Measurements from ENCODE around the gene DIP2A. TPM values are rescaled to one million over a fixed set of nuclear protein-coding genes. Genes with fewer than 3 reads are reported as not detected.
"Not testable (repeated sequence)": the region's sequence is repeated elsewhere in the genome, so short reads cannot be mapped to it uniquely, and the experiment has no call there.

The DIP2A gene
- total RNA-seq, 1 experiment from 2014 or later: 7.8 TPM

- no peak for DNase-seq (ENCODE audit: low spot score)
These were observed 24.9 kb downstream of the DIP2A start for GRCh38 chr21:46483300-46484295.

- no peak for DNase-seq (ENCODE audit: low spot score)
These were observed 27.9 kb downstream of the DIP2A start for GRCh38 chr21:46486481-46487126.

DNA sequence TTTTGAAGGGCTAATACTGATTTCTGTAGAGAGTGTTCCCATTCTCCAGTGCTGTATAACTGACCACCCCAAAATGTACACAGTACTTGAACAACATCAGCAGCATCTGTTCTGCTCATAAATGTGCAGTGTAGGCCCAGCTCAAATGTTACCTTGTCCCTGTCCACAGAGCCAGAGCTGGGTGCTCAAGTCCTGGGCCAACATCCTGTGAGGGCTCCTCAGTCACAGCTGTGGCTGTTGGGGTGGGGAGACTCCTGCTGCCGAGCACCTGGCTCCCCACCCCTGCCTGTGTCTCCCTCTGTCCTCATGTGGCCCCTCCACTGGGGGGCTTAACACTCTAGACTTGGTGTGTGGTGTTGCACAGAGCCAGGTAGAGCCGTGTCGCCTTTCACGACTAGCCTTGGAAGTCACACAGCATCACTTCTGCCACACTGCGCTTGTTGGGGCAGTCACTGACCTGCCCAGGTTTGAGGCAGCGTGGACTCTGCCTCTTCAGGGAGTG, 30.5 kb downstream of the DIP2A start:
- DNase-seq (ENCODE audit: low spot score): no peak

DNA sequence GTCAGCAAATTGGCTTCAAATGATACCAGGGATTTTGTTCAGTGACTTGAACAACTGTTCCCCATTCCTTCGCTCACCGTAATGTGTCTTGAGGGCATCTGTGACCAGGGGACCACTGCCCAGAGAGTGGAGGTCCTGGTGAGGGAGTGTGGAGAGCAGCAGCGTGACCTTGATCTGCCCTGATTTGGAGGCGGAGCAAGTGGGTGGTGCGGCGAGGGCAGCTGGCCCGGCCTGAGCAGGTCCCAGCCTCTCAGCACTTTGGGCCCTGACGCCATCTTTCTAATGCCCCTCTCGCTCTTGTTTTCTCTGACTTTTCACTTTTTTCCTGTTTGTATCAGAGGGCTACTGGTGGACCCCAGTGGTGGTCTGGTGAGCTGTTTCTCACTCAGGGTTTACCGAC, 31.1 kb downstream of the DIP2A start:
- no peak for DNase-seq (ENCODE audit: low spot score)

DNA sequence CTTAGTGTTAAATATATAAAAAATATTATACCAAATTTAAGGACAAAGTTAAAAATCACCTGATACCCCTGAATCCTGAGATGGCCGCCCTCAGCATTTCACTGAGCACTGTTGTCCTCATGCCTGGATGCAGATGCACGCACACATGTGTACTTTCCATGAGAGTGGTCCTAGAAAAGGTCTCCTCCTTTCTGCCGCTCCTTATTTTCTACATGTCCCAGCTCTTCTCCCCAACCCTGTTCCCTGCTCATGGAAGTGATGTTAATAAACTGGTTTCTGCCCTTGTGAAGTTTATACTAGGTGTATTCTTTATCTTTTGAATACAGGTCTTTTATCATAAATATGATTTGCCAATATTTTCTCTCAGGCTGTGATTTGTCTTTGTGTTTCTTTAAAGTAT, 32.9 kb downstream of the DIP2A start:
- DNase-seq (ENCODE audit: low spot score): no peak

- no peak for DNase-seq (ENCODE audit: low spot score)
These were observed 34.2 kb downstream of the DIP2A start for GRCh38 chr21:46492851-46493250.

DNA sequence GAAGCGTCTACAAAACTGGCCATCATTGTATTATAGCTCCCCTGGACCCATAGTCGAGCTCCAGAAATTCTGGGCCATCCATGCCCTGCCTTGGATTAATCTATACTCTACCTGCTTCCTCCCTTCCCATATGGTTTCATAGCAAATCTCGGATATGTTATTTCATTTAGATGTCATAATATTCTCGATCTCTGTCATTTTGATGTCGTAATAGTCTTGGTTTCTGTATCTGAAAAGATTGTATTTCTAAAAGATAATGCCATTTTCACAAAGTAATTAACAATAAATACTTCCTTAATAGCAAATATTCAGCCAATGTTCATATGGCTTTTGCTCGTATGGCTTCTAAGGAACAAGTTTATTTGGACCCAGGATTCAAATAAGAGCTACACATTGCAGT, 35.1 kb downstream of the DIP2A start:
- DNase-seq (ENCODE audit: low spot score): no peak

DNA sequence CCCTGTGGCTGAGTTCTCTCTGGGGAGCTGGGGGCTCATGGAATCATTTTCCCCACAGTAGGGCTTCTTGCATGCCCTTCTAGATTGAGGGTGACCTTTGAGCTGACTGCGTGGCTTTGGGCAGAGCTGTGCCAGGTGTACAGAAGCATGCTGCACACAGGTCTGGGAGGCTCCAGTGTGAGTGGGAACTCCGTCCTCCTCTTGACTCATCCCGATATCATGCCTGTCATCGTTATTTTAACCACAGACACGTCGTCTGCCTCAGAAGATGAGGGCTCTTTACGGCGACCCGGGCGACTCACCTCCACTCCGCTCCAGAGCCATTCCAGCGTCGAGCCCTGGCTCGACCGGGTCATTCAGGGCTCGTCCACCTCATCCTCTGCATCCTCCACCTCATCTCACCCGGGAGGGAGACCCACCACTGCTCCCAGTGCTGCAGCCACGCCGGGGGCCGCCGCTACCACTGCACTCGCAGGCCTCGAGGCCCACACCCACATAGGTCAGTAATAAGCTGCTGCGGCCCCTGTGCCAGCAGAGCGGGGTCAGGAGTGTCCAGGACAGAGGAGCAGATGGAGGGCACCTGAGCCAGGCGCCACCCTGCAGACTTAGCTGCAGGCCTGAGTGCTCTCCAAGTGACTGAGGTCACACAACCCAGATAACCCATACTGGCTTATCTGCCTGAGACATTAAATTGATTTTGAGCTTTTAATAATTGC, 39.8 kb downstream of the DIP2A start:
- no peak for DNase-seq (ENCODE audit: low spot score)

DNA sequence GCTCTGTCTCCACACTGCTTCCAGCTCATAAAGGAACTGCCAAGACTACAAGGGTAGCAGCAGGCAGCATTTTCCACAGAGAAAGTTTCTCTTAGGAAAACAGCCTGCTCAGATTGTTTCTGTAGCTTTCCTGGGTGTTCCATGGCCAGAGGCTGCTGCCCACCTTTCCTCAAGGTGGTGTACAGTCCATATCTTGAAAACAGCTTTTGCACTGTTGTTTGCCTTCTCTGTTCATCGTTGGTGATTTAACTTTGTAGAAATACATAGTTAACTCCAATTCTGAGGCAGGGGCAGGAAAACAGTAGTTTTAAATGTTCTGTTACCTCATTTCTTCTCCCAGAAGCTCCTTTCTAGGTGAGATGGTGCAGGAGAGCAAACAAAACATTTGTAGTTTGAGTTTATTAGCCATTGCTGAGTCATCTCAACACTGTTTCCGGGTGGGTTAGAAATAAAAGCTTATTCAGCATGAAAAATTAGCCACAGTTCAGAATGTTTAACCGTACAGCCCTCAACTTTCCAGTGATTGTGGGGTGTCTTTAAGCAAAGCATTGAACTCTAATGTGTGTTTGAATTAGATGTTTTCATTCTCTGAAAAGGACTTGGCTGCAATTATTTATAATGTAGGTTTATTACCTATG, 41.7 kb downstream of the DIP2A start:
- peak; percentile 45 for DNase-seq (ENCODE audit: low spot score)

- DNase-seq (ENCODE audit: low spot score): no peak
These were observed 45.3 kb downstream of the DIP2A start for GRCh38 chr21:46503922-46504550.

- DNase-seq (ENCODE audit: low spot score): no peak
These were observed 46.0 kb downstream of the DIP2A start for GRCh38 chr21:46504666-46505065.

DNA sequence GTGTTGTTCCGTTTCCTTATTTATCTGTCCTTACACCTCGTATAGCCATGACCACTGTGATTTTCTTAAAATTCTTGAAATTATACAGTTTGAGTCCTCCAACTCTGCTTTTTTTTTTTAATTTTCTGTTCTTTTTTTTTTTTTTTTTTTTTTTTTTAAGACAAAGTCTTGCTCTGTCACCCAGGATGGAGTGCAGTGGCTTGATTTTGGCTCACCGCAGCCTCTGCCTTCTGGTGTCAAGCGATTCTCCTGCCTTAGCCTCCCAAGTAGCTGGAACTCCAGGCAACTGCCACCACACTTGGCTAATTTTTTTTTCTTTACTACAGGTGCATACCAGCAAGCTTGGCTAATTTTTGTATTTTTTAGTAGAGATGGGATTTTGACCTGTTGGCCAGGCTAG, 48.9 kb downstream of the DIP2A start:
- no peak for DNase-seq (ENCODE audit: low spot score)

DNA sequence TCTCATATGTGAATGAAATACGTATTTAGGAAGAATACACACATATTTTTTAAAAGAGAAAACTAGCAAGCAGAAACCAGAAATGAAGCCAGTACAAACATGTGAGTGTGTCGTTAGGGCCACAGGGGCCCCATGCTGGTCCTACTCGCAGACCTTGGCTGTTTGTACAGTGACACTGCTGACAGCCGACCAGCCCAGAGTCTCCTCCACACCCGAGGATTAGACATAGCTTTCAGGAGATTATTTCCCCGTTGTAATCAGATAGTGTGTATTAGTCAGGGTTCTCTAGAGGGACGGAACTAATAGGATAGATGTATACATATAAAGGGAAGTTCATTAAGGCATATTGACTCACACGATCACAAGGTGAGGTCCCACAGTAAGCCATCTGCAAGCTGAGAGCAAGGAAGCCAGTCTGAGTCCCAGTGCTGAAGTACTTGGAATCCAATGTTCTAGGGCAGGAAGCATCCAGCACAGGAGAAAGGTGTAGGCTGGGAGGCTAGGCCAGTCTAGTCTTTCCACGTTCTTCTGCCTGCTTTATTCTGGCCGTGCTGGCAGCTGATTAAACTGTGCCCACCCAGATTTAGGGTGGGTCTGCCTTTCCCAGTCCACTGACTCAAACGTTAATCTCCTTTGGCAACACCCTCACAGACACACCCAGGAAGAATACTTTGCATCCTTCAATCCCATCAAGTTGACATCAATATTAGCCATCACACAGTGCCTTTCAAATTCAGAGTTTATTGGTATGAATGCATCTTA, 51.2 kb downstream of the DIP2A start:
- peak; percentile 29 for DNase-seq (ENCODE audit: low spot score)

DNA sequence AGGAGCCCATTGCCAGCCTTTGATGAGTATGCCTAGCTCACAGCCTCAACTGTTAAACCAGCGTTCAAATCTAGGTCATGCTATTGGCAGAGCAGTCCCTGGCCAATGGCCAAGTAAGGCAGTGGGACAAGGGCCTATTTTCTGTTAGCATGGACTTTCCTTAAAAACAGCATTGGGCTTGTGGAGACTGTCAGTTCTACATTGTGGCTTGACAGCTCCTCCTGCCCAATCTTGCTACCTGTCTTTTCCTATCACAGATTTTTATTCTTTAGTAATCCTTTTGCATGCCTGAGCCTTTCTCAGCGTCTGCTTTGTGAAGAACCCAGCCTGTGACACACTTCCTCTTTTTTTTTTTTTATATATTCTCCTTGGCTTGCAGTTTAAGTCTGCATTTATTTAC, 56.4 kb downstream of the DIP2A start:
- DNase-seq (ENCODE audit: low spot score): no peak

GRCh38 chr21:46516068-46516467, 57.4 kb downstream of the DIP2A start:
- DNase-seq (ENCODE audit: low spot score): no peak

GRCh38 chr21:46517361-46517760, 58.7 kb downstream of the DIP2A start:
- DNase-seq (ENCODE audit: low spot score): no peak

DNA sequence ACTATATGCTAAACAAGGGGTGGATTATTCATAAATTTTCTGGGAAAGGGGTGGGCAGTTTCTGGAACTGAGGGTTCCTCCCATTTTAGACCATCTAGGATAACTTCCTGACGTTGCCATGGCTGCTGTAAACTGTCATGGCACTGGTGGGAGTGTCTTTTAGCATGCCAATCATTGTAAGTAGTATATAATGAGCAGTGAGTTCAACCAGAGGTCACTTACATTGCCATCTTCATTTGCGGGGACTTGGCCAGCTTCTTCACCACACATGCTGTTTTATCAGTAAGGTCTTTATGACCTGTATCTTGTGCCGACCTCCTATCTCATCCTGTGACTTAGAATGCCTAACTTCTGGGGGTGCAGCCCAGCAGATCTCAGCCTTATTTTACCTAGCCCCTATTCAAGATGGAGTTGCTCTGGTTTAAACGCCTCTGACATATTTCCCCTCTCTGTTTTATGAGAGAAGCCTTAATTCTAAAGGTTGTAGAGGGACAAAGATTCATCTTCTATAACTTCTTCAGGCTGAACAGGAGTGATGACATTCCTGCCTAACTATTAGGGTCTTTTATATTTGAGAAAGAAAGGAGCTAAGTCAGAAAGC, 60.4 kb downstream of the DIP2A start:
- DNase-seq (ENCODE audit: low spot score): no peak

DNA sequence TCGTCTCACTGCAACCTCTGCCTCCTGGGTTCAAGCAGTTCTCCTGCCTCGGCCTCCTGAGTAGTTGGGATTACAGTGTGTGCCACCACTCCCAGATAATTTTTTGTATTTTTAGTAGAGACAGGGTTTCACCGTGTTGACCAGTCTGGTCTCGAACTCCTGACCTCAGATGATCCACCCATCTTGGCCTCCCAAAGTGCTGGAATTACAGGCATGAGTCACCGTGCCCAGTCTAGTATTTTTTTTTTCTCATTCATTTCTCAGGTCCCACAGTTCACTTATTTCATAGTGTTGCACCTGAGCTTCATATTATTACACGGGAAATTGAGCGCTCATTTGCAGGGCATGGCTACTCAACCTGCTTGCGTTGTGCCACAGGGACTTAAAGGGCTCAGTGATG, 68.7 kb downstream of the DIP2A start:
- not testable (repeated sequence) for DNase-seq (ENCODE audit: low spot score)

DNA sequence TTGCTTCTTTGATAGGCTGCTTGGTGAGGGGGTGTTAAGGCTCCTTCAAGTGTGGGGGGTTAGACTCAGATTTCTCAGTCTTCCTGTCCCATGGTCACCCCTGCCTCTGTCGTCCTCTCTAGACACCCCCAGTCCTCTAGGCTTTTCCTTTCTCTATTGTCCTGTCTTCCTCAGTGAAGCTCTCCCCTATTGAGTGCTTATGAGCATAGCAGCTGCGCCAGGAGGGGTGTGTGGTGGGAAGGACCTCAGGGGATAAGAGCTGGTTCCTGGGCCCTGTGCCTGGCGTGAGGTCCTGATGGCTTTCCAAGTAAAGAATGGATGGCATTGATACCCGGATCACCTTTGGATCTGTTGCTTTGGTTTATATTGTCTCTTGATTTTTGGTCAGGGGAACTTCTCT, 69.1 kb downstream of the DIP2A start:
- no peak for DNase-seq (ENCODE audit: low spot score)

- no peak for DNase-seq (ENCODE audit: low spot score)
These were observed 73.4 kb downstream of the DIP2A start for GRCh38 chr21:46532080-46532479.
